C4-2B (cell line): ENCODE measurements around the gene RBM14.

Experiments
- CTCF ChIP-seq: fragments of 450-650 bp; conservative IDR thresholded peaks from 2 replicates; pipeline ENCODE4 v1.5.1; 2017; ENCODE audit warnings: mild to moderate bottlenecking
- ZFX ChIP-seq: fragments of 450-650 bp; IDR thresholded peaks from 2 replicates; pipeline ENCODE4 v1.6.1; 2017

GRCh38 chr11:66651016-66651415, 34.6 kb downstream of the RBM14 start:
- TF ChIP-seq CTCF, result no peak
- no peak for TF ChIP-seq ZFX
